ENCODE data around the gene NGDN.

NGDN gene

GRCh38 chr14:23464700-23465099, 4.8 kb upstream of the NGDN start:
- TF ChIP-seq FOXP2 (optimal IDR thresholded peaks at IDR 0.05; ENCODE audit: borderline replicate concordance, extremely low read depth, extremely low read length, insufficient read depth) = no peak
- no peak for TF ChIP-seq REST (IDR thresholded peaks at IDR 0.05; ENCODE audit: insufficient read depth in 1 of 2, low read depth in 2 of 2, low read length in 2 of 2)
- TF ChIP-seq SIN3A (IDR thresholded peaks at IDR 0.05; ENCODE audit: borderline replicate concordance, insufficient read depth, low read length) = no peak
- TF ChIP-seq TAF1 (IDR thresholded peaks at IDR 0.05; ENCODE audit: borderline replicate concordance, insufficient read depth, low read length) = no peak
- TF ChIP-seq POLR2AphosphoS5 (IDR thresholded peaks at IDR 0.05; ENCODE audit: low read depth, low read length) = no peak

GRCh38 chr14:23465261-23465660, 4.2 kb upstream of the NGDN start:
- no peak for TF ChIP-seq SIN3A (IDR thresholded peaks at IDR 0.05; ENCODE audit: borderline replicate concordance, insufficient read depth, low read length)

- no peak for TF ChIP-seq FOXP2 (optimal IDR thresholded peaks at IDR 0.05; ENCODE audit: borderline replicate concordance, extremely low read depth, extremely low read length, insufficient read depth)
Measured at GRCh38 chr14:23468704-23469126, 788 bp upstream of the NGDN start.

GRCh38 chr14:23469906-23470403, 452 bp downstream of the NGDN start:
- TF ChIP-seq POLR2AphosphoS5 (IDR thresholded peaks at IDR 0.05; ENCODE audit: low read depth, low read length) (no peak), SIN3A (IDR thresholded peaks at IDR 0.05; ENCODE audit: borderline replicate concordance, insufficient read depth, low read length) (no peak), REST (IDR thresholded peaks at IDR 0.05; ENCODE audit: insufficient read depth in 1 of 2, low read depth in 2 of 2, low read length in 2 of 2) (no peak), FOXP2 (optimal IDR thresholded peaks at IDR 0.05; ENCODE audit: borderline replicate concordance, extremely low read depth, extremely low read length, insufficient read depth) (no peak), TAF1 (IDR thresholded peaks at IDR 0.05; ENCODE audit: borderline replicate concordance, insufficient read depth, low read length) (no peak)

- TF ChIP-seq POLR2AphosphoS5 (IDR thresholded peaks at IDR 0.05; ENCODE audit: low read depth, low read length) = no peak
- TF ChIP-seq TAF1 (IDR thresholded peaks at IDR 0.05; ENCODE audit: borderline replicate concordance, insufficient read depth, low read length) = no peak
- no peak for TF ChIP-seq SIN3A (IDR thresholded peaks at IDR 0.05; ENCODE audit: borderline replicate concordance, insufficient read depth, low read length)
- no peak for TF ChIP-seq REST (IDR thresholded peaks at IDR 0.05; ENCODE audit: insufficient read depth in 1 of 2, low read depth in 2 of 2, low read length in 2 of 2)
- TF ChIP-seq FOXP2 (optimal IDR thresholded peaks at IDR 0.05; ENCODE audit: borderline replicate concordance, extremely low read depth, extremely low read length, insufficient read depth) = no peak
Measured at GRCh38 chr14:23470947-23471346, 1.4 kb downstream of the NGDN start.

- TF ChIP-seq FOXP2 (optimal IDR thresholded peaks at IDR 0.05; ENCODE audit: borderline replicate concordance, extremely low read depth, extremely low read length, insufficient read depth) (no peak), SIN3A (IDR thresholded peaks at IDR 0.05; ENCODE audit: borderline replicate concordance, insufficient read depth, low read length) (no peak), TAF1 (IDR thresholded peaks at IDR 0.05; ENCODE audit: borderline replicate concordance, insufficient read depth, low read length) (no peak), POLR2AphosphoS5 (IDR thresholded peaks at IDR 0.05; ENCODE audit: low read depth, low read length) (no peak), REST (IDR thresholded peaks at IDR 0.05; ENCODE audit: insufficient read depth in 1 of 2, low read depth in 2 of 2, low read length in 2 of 2) (no peak)
Measured at GRCh38 chr14:23478109-23478759, 8.7 kb downstream of the NGDN start.

Measured in PFSK-1 (cell line).